GM23248 (cell line): ENCODE measurements around the gene NCOA5. TPM values are rescaled to one million over a fixed set of nuclear protein-coding genes. Genes with fewer than 3 reads are reported as not detected.

Source experiments
- DNase-seq: peaks from one replicate; pipeline ENCODE4 v3.0.0-alpha.2; 2015
- H2AFZ ChIP-seq: fragments of 200-600 bp; sonication (generic); 2 replicates; pipeline ENCODE4 v1.6.1; 2016; ENCODE audit warnings: antibody characterized with exemption
- H3F3A ChIP-seq: fragments of 200-600 bp; sonication (generic); 2 replicates; pipeline ENCODE4 v1.6.1; 2016; ENCODE audit warnings: mild to moderate bottlenecking, antibody characterized with exemption, mixed run types; ENCODE audit not compliant: insufficient read depth
- H3K27ac ChIP-seq: fragments of 200-600 bp; sonication (generic); 2 replicates; pipeline ENCODE4 v1.5.1; 2016; ENCODE audit warnings: mild to moderate bottlenecking
- H3K27me3 ChIP-seq: fragments of 200-600 bp; sonication (generic); replicated peaks from 2 replicates; pipeline ENCODE4 v1.6.1; 2016; ENCODE audit warnings: mild to moderate bottlenecking; ENCODE audit not compliant: insufficient read depth
- H3K36me3 ChIP-seq: fragments of 200-600 bp; sonication (generic); 2 replicates; pipeline ENCODE4 v1.6.1; 2016; ENCODE audit warnings: low read depth, mild to moderate bottlenecking
- H3K4me1 ChIP-seq: fragments of 200-600 bp; sonication (generic); 2 replicates; pipeline ENCODE4 v1.6.1; 2016; ENCODE audit warnings: mild to moderate bottlenecking; ENCODE audit not compliant: insufficient read depth
- H3K4me2 ChIP-seq: fragments of 200-600 bp; sonication (generic); one replicate; pipeline ENCODE4 v1.6.1; 2016; ENCODE audit warnings: mild to moderate bottlenecking; ENCODE audit not compliant: unreplicated experiment
- H3K4me3 ChIP-seq: fragments of 200-600 bp; sonication (generic); 2 replicates; pipeline ENCODE4 v1.5.1; 2016; ENCODE audit warnings: mild to moderate bottlenecking
- H3K79me2 ChIP-seq: fragments of 200-600 bp; sonication (generic); 2 replicates; pipeline ENCODE4 v1.6.1; 2016; ENCODE audit warnings: mild to moderate bottlenecking; ENCODE audit not compliant: insufficient read depth
- H3K9ac ChIP-seq: fragments of 200-600 bp; sonication (generic); 2 replicates; pipeline ENCODE4 v1.6.1; 2016; ENCODE audit warnings: mild to moderate bottlenecking
- H3K9me2 ChIP-seq: fragments of 200-600 bp; sonication (generic); 2 replicates; pipeline ENCODE4 v1.6.1; 2016; ENCODE audit warnings: mixed run types, mild to moderate bottlenecking, moderate library complexity; ENCODE audit not compliant: insufficient read depth
- H3K9me3 ChIP-seq: fragments of 200-600 bp; sonication (generic); one replicate; pipeline ENCODE4 v1.6.1; 2017; ENCODE audit warnings: low read depth
- H4K20me1 ChIP-seq: fragments of 200-600 bp; sonication (generic); 2 replicates; pipeline ENCODE4 v1.6.0; 2016; ENCODE audit not compliant: insufficient read depth
- EZH2 ChIP-seq: fragments of 200-600 bp; sonication (generic); IDR thresholded peaks from 2 replicates; pipeline ENCODE4 v1.6.1; 2018; ENCODE audit warnings: antibody characterized with exemption, mild to moderate bottlenecking; ENCODE audit not compliant: insufficient read depth, poor library complexity, severe bottlenecking
- EZH2phosphoT487 ChIP-seq: fragments of 200-600 bp; sonication (generic); IDR thresholded peaks from 2 replicates; pipeline ENCODE4 v1.6.1; 2018; ENCODE audit warnings: antibody characterized with exemption, moderate library complexity, mild to moderate bottlenecking, low read depth; ENCODE audit not compliant: insufficient read depth
- WGBS, 2 experiments: methylation state at CpG; one replicate each; pipeline ENCODE4 v1.1.6; 2015 to 2017; ENCODE audit warnings: low lambda C conversion rate in 2 of 2, low coverage in 1 of 2; ENCODE audit errors: missing lambda C conversion rate in 2 of 2; 5-methylcytosine and 5-hydroxymethylcytosine counted together
- in situ Hi-C: fragments of 300-500 bp; cut with MboI; formaldehyde crosslinking; loops from 2 replicates; pipeline ENCODE4 v1.15.0; 2020
- polyA plus RNA-seq: library from polyadenylated mRNA; unstranded; fragments of >200 nt; fragmentation: Nextera tagmentation; extraction: Ambion mirVana; gene quantifications from 2 replicates; pipeline ENCODE4 v1.2.1, GENCODE V29; 2016
- total RNA-seq: library from RNA; depleted of rRNA; stranded (reverse); fragments of >200 nt; shearing (Covaris generic); gene quantifications from 2 replicates; pipeline ENCODE4 v1.2.3, GENCODE V29; 2014

Gene NCOA5
- total and polyA plus RNA-seq, 2 experiments from 2014 or later, result 15.3 to 20.4 TPM

- no peak overlapping the region for H3K27ac ChIP-seq
- no peak overlapping the region for H3K4me3 ChIP-seq
- H3K79me2 ChIP-seq, result no peaks in the 10 kb centered on the region
- DNase-seq, result no peak
- H3K9me2 ChIP-seq, result no peaks in the 10 kb centered on the region
- no peaks in the 10 kb centered on the region for H3K27me3 ChIP-seq
- no peak overlapping the region for H2AFZ ChIP-seq
- no peaks in the 10 kb centered on the region for H3K36me3 ChIP-seq
- no peak overlapping the region for H3K9ac ChIP-seq
- H3F3A ChIP-seq, result no peaks in the 10 kb centered on the region
- peaks cover 6% of the 10 kb centered on the region; the same call in 1 of the 2 replicates for H3K4me1 ChIP-seq
- 60 to 82% methylated on average over 2 of the region's 2 CpGs for WGBS, 2 experiments
- no peak for TF ChIP-seq EZH2phosphoT487
- TF ChIP-seq EZH2, result no peak
- H3K4me2 ChIP-seq, result no peak overlapping the region
- no peaks in the 10 kb centered on the region for H3K9me3 ChIP-seq
- in situ Hi-C loops, result no loop called here
- no peaks in the 10 kb centered on the region for H4K20me1 ChIP-seq
Measured at GRCh38 chr20:46121184-46121930, 31.6 kb upstream of the NCOA5 start.

- in situ Hi-C loops, result no loop called here
- no peaks in the 10 kb centered on the region for H3K9me3 ChIP-seq
- no peak overlapping the region for H3K4me3 ChIP-seq
- no peak overlapping the region for H3K9ac ChIP-seq
- no peaks in the 10 kb centered on the region for H3K9me2 ChIP-seq
- peaks cover 6% of the 10 kb centered on the region; the same call in 1 of the 2 replicates for H3K4me1 ChIP-seq
- no peak for TF ChIP-seq EZH2phosphoT487
- no peaks in the 10 kb centered on the region for H3K79me2 ChIP-seq
- H4K20me1 ChIP-seq, result no peaks in the 10 kb centered on the region
- H3K27me3 ChIP-seq, result peaks cover 7% of the 10 kb centered on the region; the same call in 1 of the 2 replicates
- no peak overlapping the region for H3K27ac ChIP-seq
- no peak overlapping the region for H2AFZ ChIP-seq
- no peaks in the 10 kb centered on the region for H3K36me3 ChIP-seq
- H3F3A ChIP-seq, result no peaks in the 10 kb centered on the region
- 88 to 96% methylated on average over 2 of the region's 2 CpGs for WGBS, 2 experiments
- no peak for DNase-seq
- no peak overlapping the region for H3K4me2 ChIP-seq
Measured at GRCh38 chr20:46120136-46120535, 30.4 kb upstream of the NCOA5 start.

DNA sequence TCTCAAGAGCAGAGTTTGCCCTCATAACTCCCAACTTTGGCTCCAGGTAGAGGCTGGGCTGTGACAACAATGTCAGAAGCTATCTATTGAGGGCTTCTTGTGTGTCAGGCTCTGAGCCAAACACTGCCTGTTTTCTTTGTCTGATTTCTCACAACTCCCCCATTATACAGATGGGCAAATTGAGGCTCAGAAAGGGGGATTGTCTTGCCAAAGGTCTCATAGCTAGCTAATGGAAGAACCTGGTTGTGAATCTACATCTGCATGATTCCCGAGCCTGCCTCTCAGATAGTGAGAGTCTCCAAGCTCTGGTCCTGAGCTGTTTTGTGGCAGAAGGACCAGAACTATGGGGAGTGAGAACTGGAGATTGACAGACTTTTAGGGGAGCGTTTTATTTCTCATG, 29.8 kb upstream of the NCOA5 start:
- Histone ChIP-seq H3K4me3 (no peak overlapping the region), H3K36me3 (no peaks in the 10 kb centered on the region), H3F3A (no peaks in the 10 kb centered on the region), H3K9me2 (no peaks in the 10 kb centered on the region), H3K79me2 (no peaks in the 10 kb centered on the region), H3K4me1 (peaks cover 6% of the 10 kb centered on the region; the same call in 1 of the 2 replicates), H2AFZ (no peak overlapping the region), H3K27ac (no peak overlapping the region), H3K9ac (no peak overlapping the region), H3K9me3 (no peaks in the 10 kb centered on the region), H3K27me3 (peaks cover 11% of the 10 kb centered on the region), H4K20me1 (no peaks in the 10 kb centered on the region), H3K4me2 (no peak overlapping the region)
- in situ Hi-C loops, result no loop called here
- 84 to 88% methylated on average over 2 of the region's 2 CpGs for WGBS, 2 experiments
- DNase-seq, result no peak
- no peak for TF ChIP-seq EZH2phosphoT487

DNA sequence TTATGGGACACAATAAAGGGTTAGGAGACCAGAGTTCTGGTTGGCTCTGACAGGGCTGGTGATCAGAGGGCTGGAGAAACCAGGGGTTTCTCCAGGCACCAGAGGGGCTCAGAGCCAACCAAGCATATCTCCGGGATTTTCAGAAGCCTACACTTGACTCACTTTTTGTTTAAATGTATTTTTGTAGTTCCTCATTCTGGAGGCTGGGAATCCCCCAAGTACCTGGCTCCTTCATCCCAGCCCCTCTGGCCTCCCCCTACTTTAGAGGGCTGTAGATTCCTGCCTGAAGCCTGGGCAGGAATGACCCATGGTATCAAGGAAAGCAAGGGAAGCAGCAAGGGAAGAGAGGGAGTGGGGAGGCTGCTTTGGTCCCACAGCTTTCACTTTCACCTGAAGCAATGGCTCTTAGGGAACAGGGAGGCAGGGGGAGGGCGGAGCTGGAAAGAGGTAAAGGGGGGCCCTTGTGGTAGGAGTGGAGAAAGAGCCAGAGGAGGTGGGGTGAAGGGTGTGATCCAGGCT, 29.3 kb upstream of the NCOA5 start:
- H3K9me3 ChIP-seq, result no peaks in the 10 kb centered on the region
- peaks cover 13% of the 10 kb centered on the region for H3K27me3 ChIP-seq
- no peak overlapping the region for H2AFZ ChIP-seq
- no peak overlapping the region for H3K9ac ChIP-seq
- no peaks in the 10 kb centered on the region for H3K9me2 ChIP-seq
- H3K36me3 ChIP-seq, result no peaks in the 10 kb centered on the region
- no peaks in the 10 kb centered on the region for H4K20me1 ChIP-seq
- no peak overlapping the region for H3K4me3 ChIP-seq
- WGBS, 2 experiments, result 87 to 93% methylated on average over 2 of the region's 2 CpGs
- H3F3A ChIP-seq, result no peaks in the 10 kb centered on the region
- no peak overlapping the region for H3K4me2 ChIP-seq
- no peak for TF ChIP-seq EZH2
- no peak for TF ChIP-seq EZH2phosphoT487
- H3K79me2 ChIP-seq, result no peaks in the 10 kb centered on the region
- in situ Hi-C loops, result no loop called here
- H3K4me1 ChIP-seq, result peaks cover 6% of the 10 kb centered on the region; the same call in 1 of the 2 replicates
- no peak overlapping the region for H3K27ac ChIP-seq
- DNase-seq, result no peak
